Breast epithelium (tissue), 4 donors: Measurements from ENCODE around the gene COBLL1. TPM values are rescaled to one million over a fixed set of nuclear protein-coding genes. Genes with fewer than 3 reads are reported as not detected.
A peak's percentile ranks its signal among the peaks of the same experiment; 100 is the strongest.

Experiments used
- DNase-seq, 2 donors: peaks; one replicate each; pipeline ENCODE4 v3.0.0-alpha.2; 2019; ENCODE audit warnings: low spot score in 2 of 2
- H3K27ac ChIP-seq, 2 donors: fragments of 200-600 bp; sonication (generic) in 1 of 2; one replicate each; pipeline ENCODE4 v1.5.1; 2016 to 2019; ENCODE audit warnings: mild to moderate bottlenecking in 1 of 2
- H3K27me3 ChIP-seq, 2 donors: fragments of 200-600 bp; sonication (generic) in 1 of 2; one replicate each; pipeline versions ENCODE4 v1.5.1 to v1.6.0; 2017 to 2019; ENCODE audit warnings: control low read depth in 1 of 2, mild to moderate bottlenecking in 1 of 2
- H3K36me3 ChIP-seq: fragments of 200-600 bp; one replicate; pipeline ENCODE4 v1.5.1; 2019
- H3K4me1 ChIP-seq, 2 donors: fragments of 200-600 bp; sonication (generic); one replicate each; pipeline ENCODE4 v1.5.1; 2016 to 2019; ENCODE audit warnings: control low read depth in 1 of 2
- H3K4me3 ChIP-seq, 3 donors: fragments of 200-600 bp; sonication (generic); 1 replicate in 2 of 3; 2 replicates in 1 of 3; pipeline ENCODE4 v1.5.1; 2016 to 2019; ENCODE audit warnings: mild to moderate bottlenecking in 3 of 3, moderate library complexity in 2 of 3
- H3K9me3 ChIP-seq, 2 donors: fragments of 200-600 bp; sonication (generic) in 1 of 2; one replicate each; pipeline ENCODE4 v1.5.1; 2016 to 2019; ENCODE audit warnings: control low read depth in 1 of 2
- CTCF ChIP-seq, 3 donors: fragments of 450-650 bp; IDR thresholded peaks; one replicate each; pipeline ENCODE4 v1.5.1; 2016 to 2017; ENCODE audit warnings: antibody characterized with exemption in 3 of 3, mild to moderate bottlenecking in 3 of 3, moderate library complexity in 3 of 3
- POLR2A ChIP-seq: fragments of 450-650 bp; IDR thresholded peaks from one replicate; pipeline ENCODE4 v1.6.1; 2016; ENCODE audit warnings: antibody characterized with exemption, mild to moderate bottlenecking, moderate library complexity
- POLR2AphosphoS5 ChIP-seq, 3 donors: sonication (generic); formaldehyde crosslinking; IDR thresholded peaks; one replicate each; pipeline ENCODE4 v1.6.1; 2017; ENCODE audit warnings: antibody characterized with exemption in 3 of 3
- intact Hi-C: fragments of 100-400 bp; cut with DNase I; formaldehyde crosslinking; loops from one replicate; pipeline ENCODE4 v1.15.1; 2023; ENCODE audit warnings: low total_unique reads
- total RNA-seq, 3 donors: library from RNA; depleted of rRNA; stranded (reverse); fragments of >200 nt; gene quantifications; one replicate each; pipeline ENCODE4 v1.1.0, GENCODE V29; 2016

COBLL1 gene
- total RNA-seq, 3 donors from 2014 or later = 43.6 to 92.8 (median 75.8) TPM

- intact Hi-C loops = no loop called here
- Histone ChIP-seq H3K4me3 (no peak overlapping the region), H3K4me1 (no peaks in the 10 kb centered on the region), H3K9me3 (no peaks in the 10 kb centered on the region), H3K36me3 (no peaks in the 10 kb centered on the region), H3K27me3 (no peaks in the 10 kb centered on the region), H3K27ac (peak overlapping the region; percentile 5 to 15)
- no peak for DNase-seq
- TF ChIP-seq POLR2A = no peak
- TF ChIP-seq POLR2AphosphoS5 (IDR thresholded peaks at IDR 0.05) = no peak
- TF ChIP-seq CTCF (IDR thresholded peaks at IDR 0.05) = no peak
Observed at GRCh38 chr2:164794432-164795231, 47.0 kb downstream of the COBLL1 start.

GRCh38 chr2:164794016-164794415, 47.6 kb downstream of the COBLL1 start:
- H3K9me3 ChIP-seq = no peaks in the 10 kb centered on the region
- H3K27me3 ChIP-seq = no peaks in the 10 kb centered on the region
- peak overlapping the region in 1 of 2 donors; percentile 15 for H3K27ac ChIP-seq
- no peak for DNase-seq
- intact Hi-C loops = no loop called here
- TF ChIP-seq POLR2A = no peak
- TF ChIP-seq POLR2AphosphoS5 (IDR thresholded peaks at IDR 0.05) = no peak
- no peak for TF ChIP-seq CTCF (IDR thresholded peaks at IDR 0.05)
- no peaks in the 10 kb centered on the region for H3K36me3 ChIP-seq
- H3K4me3 ChIP-seq = no peak overlapping the region
- H3K4me1 ChIP-seq = no peaks in the 10 kb centered on the region

- intact Hi-C loops = no loop called here
- Histone ChIP-seq H3K27ac (no peak overlapping the region), H3K9me3 (no peaks in the 10 kb centered on the region), H3K27me3 (no peaks in the 10 kb centered on the region), H3K4me3 (no peak overlapping the region), H3K4me1 (no peaks in the 10 kb centered on the region), H3K36me3 (no peaks in the 10 kb centered on the region)
- no peak for TF ChIP-seq CTCF (IDR thresholded peaks at IDR 0.05)
- TF ChIP-seq POLR2A = no peak
- no peak for TF ChIP-seq POLR2AphosphoS5 (IDR thresholded peaks at IDR 0.05)
- DNase-seq = no peak
Observed at GRCh38 chr2:164793529-164793928, 48.1 kb downstream of the COBLL1 start.

- Histone ChIP-seq H3K4me1 (no peaks in the 10 kb centered on the region), H3K27ac (no peak overlapping the region), H3K9me3 (no peaks in the 10 kb centered on the region), H3K27me3 (no peaks in the 10 kb centered on the region), H3K36me3 (no peaks in the 10 kb centered on the region), H3K4me3 (no peak overlapping the region)
- DNase-seq = no peak
- no peak for TF ChIP-seq POLR2AphosphoS5 (IDR thresholded peaks at IDR 0.05)
- TF ChIP-seq POLR2A = no peak
- TF ChIP-seq CTCF (IDR thresholded peaks at IDR 0.05) = no peak
- intact Hi-C loops = no loop called here
Observed at GRCh38 chr2:164792316-164793170, 49.1 kb downstream of the COBLL1 start.

GRCh38 chr2:164789968-164790367, 51.7 kb downstream of the COBLL1 start:
- Histone ChIP-seq H3K27me3 (no peaks in the 10 kb centered on the region), H3K27ac (no peak overlapping the region), H3K4me3 (no peak overlapping the region), H3K4me1 (no peaks in the 10 kb centered on the region), H3K9me3 (no peaks in the 10 kb centered on the region), H3K36me3 (no peaks in the 10 kb centered on the region)
- intact Hi-C loops = no loop called here
- no peak for TF ChIP-seq POLR2AphosphoS5 (IDR thresholded peaks at IDR 0.05)
- no peak for TF ChIP-seq CTCF (IDR thresholded peaks at IDR 0.05)
- TF ChIP-seq POLR2A = no peak
- no peak for DNase-seq
